HEK293 (cell line): Measurements from ENCODE around the gene SNX8.

ENCODE experiments used
- CTCF ChIA-PET: fragments of 350-600 bp; formaldehyde crosslinking; extraction: SDS; loops from one replicate; lab custom pipeline; 2021; ENCODE audit warnings: antibody characterized with exemption; lab: Yijun Ruan, JAX
- POLR2A ChIA-PET: fragments of 300-600 bp; formaldehyde crosslinking; extraction: SDS; loops from one replicate; lab custom pipeline; 2020; ENCODE audit warnings: antibody characterized with exemption, inconsistent platforms; lab: Yijun Ruan, JAX
- H3K27ac ChIP-seq: fragments of 200-500 bp; sonication (Bioruptor generic); 2 replicates; pipeline ENCODE4 v1.5.1; 2014; ENCODE audit warnings: low read depth, low read length, control low read depth, inconsistent platforms; ENCODE audit errors: extremely low read depth
- H3K36me3 ChIP-seq, 2 experiments: fragments of 200-500 bp in 1 of 2; sonication (Bioruptor generic) in 1 of 2; 1 replicate in 1 of 2; 2 replicates in 1 of 2; pipeline ENCODE4 v1.5.1; 2014 to 2017; ENCODE audit warnings: inconsistent platforms in 2 of 2, low read length in 2 of 2; ENCODE audit not compliant: control insufficient read depth in 2 of 2, insufficient read depth in 1 of 2
- H3K4me1 ChIP-seq: fragments of 200-500 bp; sonication (Bioruptor generic); 2 replicates; pipeline ENCODE4 v1.5.1; 2014; ENCODE audit warnings: mild to moderate bottlenecking, low read length, inconsistent platforms; ENCODE audit not compliant: control insufficient read depth, insufficient read depth
- H3K4me3 ChIP-seq: 2 replicates; pipeline ENCODE4 v1.5.1; 2011; ENCODE audit warnings: low read depth, mild to moderate bottlenecking, control low read depth, low read length, moderate library complexity
- H3K9me3 ChIP-seq: fragments of 200-500 bp; sonication (Bioruptor generic); 2 replicates; pipeline ENCODE4 v1.5.1; 2014; ENCODE audit warnings: low read depth, low read length, inconsistent platforms; ENCODE audit not compliant: control insufficient read depth, insufficient read depth
- CTCF ChIP-seq: fragments of 450-650 bp; formaldehyde crosslinking; IDR thresholded peaks from 2 replicates; pipeline ENCODE4 v1.5.1; 2016; ENCODE audit warnings: missing biosample characterization, missing genetic modification characterization
- FEZF1 ChIP-seq: fragments of 450-650 bp; formaldehyde crosslinking; IDR thresholded peaks from 2 replicates; pipeline ENCODE4 v1.5.1; 2016; ENCODE audit warnings: missing biosample characterization, missing genetic modification characterization
- HOXC10 ChIP-seq: sonication (generic); formaldehyde crosslinking; IDR thresholded peaks from 2 replicates; pipeline ENCODE4 v1.8.1; 2023; ENCODE audit warnings: mild to moderate bottlenecking, missing genetic modification reagents
- OSR2 ChIP-seq: fragments of 450-650 bp; formaldehyde crosslinking; IDR thresholded peaks from 2 replicates; pipeline ENCODE4 v1.5.1; 2016; ENCODE audit warnings: missing biosample characterization, missing genetic modification characterization
- PATZ1 ChIP-seq: fragments of 450-650 bp; formaldehyde crosslinking; IDR thresholded peaks from 2 replicates; pipeline ENCODE4 v1.5.1; 2016; ENCODE audit warnings: missing biosample characterization, missing genetic modification characterization
- REPIN1 ChIP-seq: fragments of 450-650 bp; formaldehyde crosslinking; IDR thresholded peaks from 2 replicates; pipeline ENCODE4 v1.5.1; 2017; ENCODE audit warnings: missing biosample characterization, missing genetic modification characterization, low read depth
- SP2 ChIP-seq: fragments of 450-650 bp; formaldehyde crosslinking; IDR thresholded peaks from 2 replicates; pipeline ENCODE4 v1.5.1; 2016; ENCODE audit warnings: missing biosample characterization, missing genetic modification characterization
- SP3 ChIP-seq: fragments of 450-650 bp; formaldehyde crosslinking; IDR thresholded peaks from 2 replicates; pipeline ENCODE4 v1.5.1; 2016; ENCODE audit warnings: missing biosample characterization, missing genetic modification characterization
- ZBTB7A ChIP-seq: fragments of 450-650 bp; formaldehyde crosslinking; IDR thresholded peaks from 2 replicates; pipeline ENCODE4 v1.5.1; 2016; ENCODE audit warnings: low read depth, missing biosample characterization, missing genetic modification characterization
- ZFHX2 ChIP-seq: fragments of 450-650 bp; formaldehyde crosslinking; conservative IDR thresholded peaks from 2 replicates; pipeline ENCODE4 v1.5.1; 2016; ENCODE audit warnings: missing biosample characterization, missing genetic modification characterization
- ZNF155 ChIP-seq: fragments of 450-650 bp; formaldehyde crosslinking; IDR thresholded peaks from 2 replicates; pipeline ENCODE4 v1.5.1; 2016; ENCODE audit warnings: missing biosample characterization, missing genetic modification characterization
- ZNF175 ChIP-seq: fragments of 450-650 bp; formaldehyde crosslinking; IDR thresholded peaks from 2 replicates; pipeline ENCODE4 v1.5.1; 2016; ENCODE audit warnings: missing biosample characterization, missing genetic modification characterization
- ZNF2 ChIP-seq: fragments of 450-650 bp; formaldehyde crosslinking; IDR thresholded peaks from 2 replicates; pipeline ENCODE4 v1.5.1; 2016; ENCODE audit warnings: missing biosample characterization, missing genetic modification characterization
- ZNF433 ChIP-seq: fragments of 450-650 bp; formaldehyde crosslinking; IDR thresholded peaks from 2 replicates; pipeline ENCODE4 v1.5.1; 2016; ENCODE audit warnings: missing biosample characterization, missing genetic modification characterization, low read depth
- ZNF530 ChIP-seq: fragments of 450-650 bp; formaldehyde crosslinking; IDR thresholded peaks from 2 replicates; pipeline ENCODE4 v1.5.1; 2016; ENCODE audit warnings: low read depth, missing biosample characterization, missing genetic modification characterization
- ZNF544 ChIP-seq: fragments of 450-650 bp; formaldehyde crosslinking; IDR thresholded peaks from 2 replicates; pipeline ENCODE4 v1.5.0; 2017; ENCODE audit warnings: missing biosample characterization, missing genetic modification characterization
- ZNF561 ChIP-seq: fragments of 450-650 bp; IDR thresholded peaks from 2 replicates; pipeline ENCODE4 v1.5.1; 2018; ENCODE audit warnings: missing biosample characterization, missing genetic modification characterization, borderline replicate concordance
- ZNF600 ChIP-seq: fragments of 450-650 bp; formaldehyde crosslinking; IDR thresholded peaks from 2 replicates; pipeline ENCODE4 v1.5.1; 2016; ENCODE audit warnings: missing biosample characterization, missing genetic modification characterization
- ZNF624 ChIP-seq: fragments of 450-650 bp; formaldehyde crosslinking; IDR thresholded peaks from 2 replicates; pipeline ENCODE4 v1.5.1; 2017; ENCODE audit warnings: missing biosample characterization, missing genetic modification characterization
- ZNF626 ChIP-seq: fragments of 450-650 bp; sonication (Bioruptor Pico); formaldehyde crosslinking; IDR thresholded peaks from 2 replicates; pipeline ENCODE4 v1.5.1; 2018; ENCODE audit warnings: missing biosample characterization, missing genetic modification characterization, inconsistent platforms
- ZNF747 ChIP-seq: fragments of 450-650 bp; formaldehyde crosslinking; IDR thresholded peaks from 2 replicates; pipeline ENCODE4 v1.5.1; 2016; ENCODE audit warnings: missing biosample characterization, missing genetic modification characterization
- ZNF785 ChIP-seq: fragments of 450-650 bp; formaldehyde crosslinking; IDR thresholded peaks from 2 replicates; pipeline ENCODE4 v1.5.1; 2016; ENCODE audit warnings: missing biosample characterization, missing genetic modification characterization
- ZNF791 ChIP-seq: fragments of 450-650 bp; formaldehyde crosslinking; IDR thresholded peaks from 2 replicates; pipeline ENCODE4 v1.5.1; 2016; ENCODE audit warnings: missing biosample characterization, missing genetic modification characterization
- ZNF792 ChIP-seq: fragments of 450-650 bp; formaldehyde crosslinking; IDR thresholded peaks from 2 replicates; pipeline ENCODE4 v1.5.1; 2016; ENCODE audit warnings: missing biosample characterization, missing genetic modification characterization

SNX8 gene

GRCh38 chr7:2273866-2274265, 40.4 kb downstream of the SNX8 start:
- no peak overlapping the region for H3K27ac ChIP-seq
- no peak overlapping the region for H3K4me3 ChIP-seq
- CTCF ChIA-PET = no interaction called here
- peaks cover 0 to 4% of the 10 kb centered on the region in 2 experiments; a peak in 1 of 3 replicates for H3K36me3 ChIP-seq
- no peaks in the 10 kb centered on the region for H3K9me3 ChIP-seq
- POLR2A ChIA-PET = interaction anchor here (0.7 kb wide), 1 partner anchor 8 kb away, joined by 3 read pairs; no protein-coding TSS in a partner anchor
- no peak for TF ChIP-seq HOXC10 (CRISPR knock-in tag)
- TF ChIP-seq ZNF791 (tag by site-specific recombination) = no peak
- TF ChIP-seq ZNF747 = no peak
- TF ChIP-seq ZNF561 (tag by site-specific recombination) = no peak
- no peak for TF ChIP-seq ZNF792 (tag by site-specific recombination)
- no peak for TF ChIP-seq ZNF600
- no peak for TF ChIP-seq OSR2 (tag by site-specific recombination)
- no peak for TF ChIP-seq ZFHX2
- no peak for TF ChIP-seq SP3 (tag by site-specific recombination)
- TF ChIP-seq CTCF = no peak
- TF ChIP-seq FEZF1 (tag by site-specific recombination) = no peak
- TF ChIP-seq ZNF624 = no peak
- no peak for TF ChIP-seq ZNF2
- TF ChIP-seq ZNF433 = no peak
- TF ChIP-seq ZNF175 (tag by site-specific recombination) = no peak
- TF ChIP-seq ZBTB7A (tag by site-specific recombination) = no peak
- no peak for TF ChIP-seq REPIN1 (tag by site-specific recombination)
- TF ChIP-seq ZNF155 (tag by site-specific recombination) = no peak
- H3K4me1 ChIP-seq = no peaks in the 10 kb centered on the region

GRCh38 chr7:2272031-2272430, 42.2 kb downstream of the SNX8 start:
- peaks cover 0 to 4% of the 10 kb centered on the region in 2 experiments; a peak in 1 of 3 replicates for H3K36me3 ChIP-seq
- TF ChIP-seq ZNF785 (tag by site-specific recombination) = no peak
- TF ChIP-seq ZNF530 (tag by site-specific recombination) = no peak
- no peak for TF ChIP-seq ZNF155 (tag by site-specific recombination)
- no peak for TF ChIP-seq ZNF544 (tag by site-specific recombination)
- TF ChIP-seq SP2 = no peak
- TF ChIP-seq ZNF626 (tag by site-specific recombination) = no peak
- no peak for TF ChIP-seq PATZ1 (tag by site-specific recombination)
- ChIA-PET POLR2A (no interaction called here), CTCF (interaction anchor here (1.0 kb wide), 1 partner anchor 11 kb away, joined by 3 read pairs; no protein-coding TSS in a partner anchor)
- H3K9me3 ChIP-seq = no peaks in the 10 kb centered on the region
- no peak overlapping the region for H3K27ac ChIP-seq
- no peaks in the 10 kb centered on the region for H3K4me1 ChIP-seq
- H3K4me3 ChIP-seq = no peak overlapping the region
